NCI-H524 treated with DMSO at 0.1 percent for 48 hours (cell line): ENCODE measurements around the gene ARID4A.
"Not testable (repeated sequence)": the region's sequence is repeated elsewhere in the genome, so short reads cannot be mapped to it uniquely, and the experiment has no call there.

ENCODE experiments used
- DNase-seq: peaks from one replicate; lab custom pipeline; 2025; lab: John Stamatoyannopoulos, UW

The ARID4A gene

GRCh38 chr14:58291646-58292045, 6.7 kb upstream of the ARID4A start:
- no peak for DNase-seq

- no peak for DNase-seq
Observed at GRCh38 chr14:58292187-58292586, 6.2 kb upstream of the ARID4A start.

- no peak for DNase-seq
Observed at GRCh38 chr14:58294201-58294600, 4.2 kb upstream of the ARID4A start.

- no peak for DNase-seq
Observed at GRCh38 chr14:58296726-58297125, 1.6 kb upstream of the ARID4A start.

GRCh38 chr14:58297412-58297761, 968 bp upstream of the ARID4A start:
- DNase-seq = no peak

GRCh38 chr14:58297762-58298476, 436 bp upstream of the ARID4A start:
- peak; percentile 100 for DNase-seq

GRCh38 chr14:58299401-58300330, 1.3 kb downstream of the ARID4A start:
- DNase-seq = no peak

GRCh38 chr14:58301416-58301815, 3.1 kb downstream of the ARID4A start:
- no peak for DNase-seq

GRCh38 chr14:58305730-58306129, 7.4 kb downstream of the ARID4A start:
- DNase-seq = no peak

- no peak for DNase-seq
Observed at GRCh38 chr14:58307597-58308316, 9.4 kb downstream of the ARID4A start.

- DNase-seq = no peak
Observed at GRCh38 chr14:58309086-58309485, 10.7 kb downstream of the ARID4A start.

GRCh38 chr14:58313699-58314098, 15.3 kb downstream of the ARID4A start:
- DNase-seq = no peak

GRCh38 chr14:58315606-58316005, 17.3 kb downstream of the ARID4A start:
- no peak for DNase-seq

GRCh38 chr14:58327019-58327418, 28.7 kb downstream of the ARID4A start:
- no peak for DNase-seq

GRCh38 chr14:58331111-58331510, 32.8 kb downstream of the ARID4A start:
- DNase-seq = peak; percentile 99

GRCh38 chr14:58332561-58332960, 34.2 kb downstream of the ARID4A start:
- DNase-seq = no peak

- not testable (repeated sequence) for DNase-seq
Observed at GRCh38 chr14:58339666-58340065, 41.3 kb downstream of the ARID4A start.

GRCh38 chr14:58341152-58341748, 42.9 kb downstream of the ARID4A start:
- no peak for DNase-seq

- DNase-seq = not testable (repeated sequence)
Observed at GRCh38 chr14:58343535-58343934, 45.2 kb downstream of the ARID4A start.

GRCh38 chr14:58353516-58354299, 55.4 kb downstream of the ARID4A start:
- DNase-seq = no peak

GRCh38 chr14:58354808-58355207, 56.5 kb downstream of the ARID4A start:
- DNase-seq = no peak
